Globus pallidus (tissue), 1 donor: ENCODE data around the gene ILDR2.
A peak's percentile ranks its signal among the peaks of the same experiment; 100 is the strongest.

ENCODE experiments used
- DNase-seq: peaks from one replicate; pipeline ENCODE4 v3.0.0-alpha.2; 2015; ENCODE audit warnings: low spot score

Gene ILDR2

DNA sequence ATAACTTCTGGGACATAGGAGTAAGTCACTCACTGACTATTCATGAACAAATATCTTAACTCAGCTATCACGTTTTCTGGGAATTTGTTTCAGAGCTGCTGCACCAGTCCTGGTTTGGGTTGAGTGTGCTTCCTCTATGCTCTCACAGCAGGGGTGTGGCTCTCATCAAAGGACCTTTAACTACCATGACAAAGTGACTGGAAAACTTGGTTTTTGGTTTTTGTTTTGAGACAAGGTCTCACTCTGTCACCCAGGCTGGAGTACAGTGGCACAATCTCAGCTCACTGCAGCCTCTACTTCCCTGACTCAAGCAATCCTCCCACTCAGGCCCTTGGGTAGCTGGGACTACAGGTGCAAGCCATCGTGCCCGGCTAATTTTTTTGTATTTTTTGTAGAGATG, 4.1 kb downstream of the ILDR2 start:
- DNase-seq: no peak

DNA sequence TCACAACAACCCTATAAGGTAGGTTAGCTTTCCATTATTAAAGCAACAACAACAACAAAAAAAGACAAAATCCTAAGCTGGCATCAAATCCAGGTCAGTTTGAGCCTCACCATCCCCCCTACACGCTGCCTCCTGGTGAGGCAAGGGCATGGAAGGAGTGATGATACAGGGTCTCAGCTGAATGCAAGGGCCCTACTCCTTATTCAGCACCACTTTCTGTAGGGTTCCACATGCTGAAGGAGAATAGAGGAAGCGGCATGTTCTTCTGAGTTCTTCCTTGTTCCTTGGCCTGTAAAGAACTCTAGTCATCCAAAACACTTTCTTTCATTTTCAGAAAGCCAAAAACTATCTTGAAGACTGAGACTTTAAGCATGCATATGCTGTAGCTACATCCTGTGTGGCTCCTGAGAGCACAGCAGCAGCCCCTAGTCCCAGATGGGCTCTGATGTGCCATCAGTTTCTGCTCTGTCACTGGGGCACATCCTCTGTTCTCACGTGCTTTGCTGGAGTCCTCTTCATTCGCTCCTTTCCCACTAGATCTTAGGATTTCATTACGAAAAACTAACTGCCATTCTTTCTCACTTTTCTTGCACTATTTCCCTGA, 6.2 kb downstream of the ILDR2 start:
- DNase-seq: no peak

DNA sequence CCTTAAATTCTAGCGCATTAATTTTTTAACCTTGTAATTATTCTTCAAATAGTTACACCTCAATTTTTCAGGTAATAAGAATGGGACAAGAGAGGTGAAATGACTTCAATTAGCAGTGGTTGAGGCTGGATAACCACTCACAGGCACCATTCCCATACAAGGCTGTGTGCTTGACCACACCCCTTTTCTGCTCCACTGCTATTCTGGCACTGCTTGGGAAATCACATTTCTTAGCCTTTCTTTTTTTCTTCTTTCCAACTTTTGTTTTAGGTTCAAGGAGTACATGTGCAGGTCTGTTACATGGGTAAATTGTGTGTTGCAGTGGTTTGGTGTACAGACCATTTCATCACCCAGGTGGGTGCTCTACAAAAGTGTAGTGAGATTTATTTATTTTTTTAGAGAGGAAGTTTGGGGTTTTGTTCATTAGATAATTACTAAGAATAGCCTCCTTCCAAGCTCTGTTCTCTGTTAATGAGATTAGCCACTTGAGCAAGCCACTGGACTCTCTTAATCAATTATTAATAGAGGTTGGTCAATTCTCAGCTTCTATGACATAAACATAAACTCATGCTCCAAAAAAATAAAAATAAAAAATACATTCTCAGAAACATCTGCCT, 14.4 kb downstream of the ILDR2 start:
- no peak for DNase-seq

DNA sequence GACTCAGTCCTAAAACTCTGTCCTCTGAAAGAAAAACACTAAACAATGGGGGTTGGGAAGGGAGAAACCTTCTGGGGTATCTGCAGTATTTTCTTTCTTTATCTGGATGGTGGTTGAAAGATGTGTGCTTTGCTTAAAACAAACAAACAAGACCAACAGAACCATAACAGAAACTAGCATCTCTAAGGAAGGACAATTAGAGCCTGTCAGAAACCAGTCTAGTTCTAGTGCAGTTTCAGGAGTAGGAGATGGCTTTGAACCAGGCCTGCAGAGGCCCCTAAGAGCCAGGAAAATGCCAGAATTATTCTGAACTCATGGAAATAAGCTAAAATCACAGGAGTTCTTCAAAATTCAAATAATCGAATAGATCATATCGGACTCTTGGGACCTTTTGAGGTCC, 18.5 kb downstream of the ILDR2 start:
- no peak for DNase-seq

DNA sequence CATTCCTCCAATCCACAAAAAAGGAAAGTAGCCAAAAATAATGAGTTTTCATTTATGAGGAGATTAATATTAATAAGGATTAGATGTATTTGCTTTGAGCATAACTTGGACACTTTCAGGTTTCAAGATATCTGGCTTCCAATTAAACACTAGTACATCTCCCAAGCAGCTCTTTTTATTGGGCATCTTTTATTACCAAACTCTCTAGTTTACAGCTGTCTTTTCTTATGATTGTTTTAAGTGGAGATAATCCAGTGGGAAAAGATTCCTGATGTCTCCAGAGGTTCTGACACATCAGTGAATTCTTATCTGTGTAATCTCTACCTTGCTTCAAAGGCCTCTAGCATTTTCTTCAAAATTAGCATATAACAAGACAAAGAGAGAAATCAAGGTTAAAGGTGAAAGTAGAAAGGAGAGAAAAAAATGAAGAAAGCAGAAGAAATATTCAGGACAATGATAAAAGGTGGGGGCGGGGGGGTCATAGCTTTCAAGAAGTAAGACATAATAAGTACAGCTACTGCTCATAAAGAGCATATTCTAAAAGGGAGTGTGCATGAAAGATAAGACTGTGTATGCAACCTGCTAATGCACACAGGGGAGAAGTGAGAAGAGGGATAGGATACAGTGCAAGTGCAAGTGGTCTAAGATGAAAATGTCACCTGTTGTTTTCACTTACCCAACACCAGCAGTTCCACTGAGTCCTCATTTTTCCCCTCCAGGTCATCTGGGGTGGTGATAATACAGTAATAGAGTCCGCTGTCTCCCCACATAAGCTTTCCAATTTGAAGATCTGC, 19.1 kb downstream of the ILDR2 start:
- no peak for DNase-seq

DNA sequence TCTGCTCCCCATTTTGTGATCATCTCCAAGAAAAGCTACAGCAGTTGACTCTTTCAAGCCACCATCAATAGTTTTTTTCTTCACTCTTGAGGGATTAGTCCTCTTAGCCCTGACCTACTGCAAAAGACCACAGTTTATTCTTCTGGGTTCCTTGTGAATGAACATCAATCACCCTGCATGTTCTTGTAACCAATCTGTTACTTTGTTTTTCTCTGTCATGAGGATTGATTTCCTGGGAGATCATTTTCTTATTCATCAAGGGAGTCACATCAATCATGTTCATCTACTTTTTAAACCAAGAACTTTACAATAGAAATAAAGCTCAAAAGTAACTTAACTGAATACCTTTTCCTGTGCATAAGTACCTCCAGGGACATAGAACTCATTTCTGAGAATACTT, 21.8 kb downstream of the ILDR2 start:
- no peak for DNase-seq

DNA sequence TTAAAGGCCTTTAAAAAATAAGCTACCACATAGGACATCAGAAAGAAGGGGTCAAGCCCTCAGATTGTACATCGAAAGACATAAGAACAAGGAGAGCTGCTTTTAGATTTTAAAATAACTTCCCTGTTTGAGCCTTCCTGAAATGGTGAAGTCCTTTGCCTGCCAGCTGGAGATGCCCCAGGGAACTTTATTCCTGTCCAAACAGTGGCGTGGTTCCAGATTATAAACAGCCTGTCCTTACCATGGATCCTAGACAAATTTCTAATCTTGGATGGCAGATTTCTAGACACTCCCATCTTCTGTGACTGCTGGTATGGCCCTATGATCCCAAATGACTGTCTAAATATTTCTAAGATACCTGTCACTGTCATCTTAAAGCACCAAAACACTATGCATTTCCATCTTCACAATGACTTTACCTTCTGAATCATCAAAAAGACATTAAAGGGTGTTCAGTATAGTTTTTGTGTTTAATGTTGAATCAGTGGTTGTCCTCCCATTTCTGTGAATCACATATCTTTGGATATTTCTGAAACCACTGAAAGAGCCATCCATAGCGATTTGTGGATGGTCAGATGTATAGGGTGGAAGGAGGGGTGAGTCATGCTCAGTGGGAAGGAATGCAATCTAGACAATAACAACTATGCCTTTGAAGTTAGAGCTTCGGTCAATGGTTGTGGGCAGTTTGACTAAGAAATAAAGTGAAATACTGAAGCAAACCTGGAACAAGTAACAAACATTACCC, 23.2 kb downstream of the ILDR2 start:
- DNase-seq: no peak

DNA sequence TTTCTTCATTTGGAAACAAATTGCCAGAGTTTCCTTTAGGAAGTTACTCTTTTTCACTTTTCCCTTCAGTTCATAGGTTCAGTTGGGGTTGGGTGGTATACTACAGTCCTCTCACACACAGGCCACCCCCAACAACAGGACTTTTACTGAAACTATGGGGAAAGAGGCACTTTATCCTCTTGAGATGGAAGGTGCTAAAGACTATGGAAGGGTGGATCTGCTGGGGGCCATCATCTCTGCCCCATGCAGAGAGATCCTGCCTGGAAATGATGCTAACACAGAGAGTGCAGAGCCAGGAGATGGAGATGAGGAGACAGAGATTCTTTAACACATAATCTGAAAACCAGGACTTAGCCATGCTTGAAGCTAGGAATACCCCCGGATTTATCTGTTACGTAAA, 24.3 kb downstream of the ILDR2 start:
- DNase-seq: no peak

DNA sequence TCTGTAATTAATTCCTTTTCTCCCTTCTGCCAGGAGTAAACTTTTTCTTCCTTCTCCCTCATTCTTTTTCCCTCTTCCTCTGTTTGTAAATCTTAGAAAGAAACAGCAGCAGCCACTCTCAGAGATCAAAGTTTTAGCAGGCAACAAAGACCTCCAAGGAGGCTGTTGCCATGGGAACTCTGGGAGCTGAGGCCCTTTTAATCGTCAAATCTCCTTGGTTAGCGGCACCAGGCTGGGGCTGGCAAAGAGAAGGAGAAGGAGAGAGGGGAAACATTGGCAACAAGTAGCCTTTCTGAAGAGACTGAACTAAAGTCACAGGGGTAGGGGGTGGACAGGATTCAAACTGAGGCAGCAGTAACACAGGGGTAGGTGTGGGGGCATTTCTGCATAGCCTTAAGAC, 25.2 kb downstream of the ILDR2 start:
- no peak for DNase-seq

DNA sequence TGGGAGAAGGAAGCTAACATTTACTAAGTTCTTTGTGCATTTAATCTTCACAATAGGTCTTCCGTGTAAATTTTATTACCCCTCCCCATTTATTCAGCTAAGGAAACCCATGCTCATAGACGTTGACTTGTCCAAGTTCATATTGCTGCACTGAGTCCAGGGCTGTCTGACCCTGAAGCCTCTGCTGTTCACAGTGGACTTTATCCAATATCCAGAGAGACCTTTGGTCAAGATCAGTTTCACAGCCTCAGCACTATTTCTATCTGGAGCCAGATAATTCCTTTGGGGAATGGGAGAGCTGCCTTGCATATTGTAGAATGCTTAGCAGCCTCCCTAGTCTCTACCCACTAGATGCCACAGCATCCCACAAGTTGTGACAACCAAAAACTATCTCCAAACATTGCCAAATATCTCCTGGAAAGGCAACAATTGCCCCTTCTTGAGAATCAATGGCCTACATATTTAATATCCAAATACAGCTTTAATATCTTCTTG, 26.4 kb downstream of the ILDR2 start:
- no peak for DNase-seq

DNA sequence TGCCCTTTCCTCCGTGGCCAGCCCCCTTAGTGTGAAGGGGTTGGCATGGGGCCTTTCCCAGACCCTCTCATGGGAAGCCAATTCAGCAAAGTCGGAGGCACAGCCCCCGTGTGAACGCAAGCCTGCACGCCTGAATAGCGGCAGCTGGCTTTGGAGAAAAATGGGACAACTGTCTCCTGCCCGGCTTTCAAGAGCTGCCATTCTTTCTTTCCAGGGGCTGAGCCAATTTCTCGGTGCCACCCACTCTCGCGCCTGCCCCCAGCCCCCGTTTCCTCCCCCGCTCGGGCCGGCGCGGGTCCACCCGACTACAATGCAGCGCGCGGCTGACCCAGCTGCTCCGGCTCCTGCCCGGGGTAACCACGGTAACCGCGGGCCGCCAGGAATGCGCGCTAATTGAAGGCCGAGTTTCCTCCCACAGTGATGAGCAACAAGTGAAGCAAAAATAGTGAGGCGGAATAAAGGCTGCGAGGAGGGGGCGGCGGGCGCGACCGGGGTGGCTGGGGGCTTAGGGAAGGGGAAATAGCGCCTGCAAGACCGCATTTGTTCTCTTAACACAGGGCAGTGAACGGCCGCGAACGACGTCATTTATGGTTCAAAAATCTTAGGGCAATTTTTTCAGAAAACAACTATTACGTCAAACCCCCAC, 27.8 kb downstream of the ILDR2 start:
- peak; percentile 96 for DNase-seq

DNA sequence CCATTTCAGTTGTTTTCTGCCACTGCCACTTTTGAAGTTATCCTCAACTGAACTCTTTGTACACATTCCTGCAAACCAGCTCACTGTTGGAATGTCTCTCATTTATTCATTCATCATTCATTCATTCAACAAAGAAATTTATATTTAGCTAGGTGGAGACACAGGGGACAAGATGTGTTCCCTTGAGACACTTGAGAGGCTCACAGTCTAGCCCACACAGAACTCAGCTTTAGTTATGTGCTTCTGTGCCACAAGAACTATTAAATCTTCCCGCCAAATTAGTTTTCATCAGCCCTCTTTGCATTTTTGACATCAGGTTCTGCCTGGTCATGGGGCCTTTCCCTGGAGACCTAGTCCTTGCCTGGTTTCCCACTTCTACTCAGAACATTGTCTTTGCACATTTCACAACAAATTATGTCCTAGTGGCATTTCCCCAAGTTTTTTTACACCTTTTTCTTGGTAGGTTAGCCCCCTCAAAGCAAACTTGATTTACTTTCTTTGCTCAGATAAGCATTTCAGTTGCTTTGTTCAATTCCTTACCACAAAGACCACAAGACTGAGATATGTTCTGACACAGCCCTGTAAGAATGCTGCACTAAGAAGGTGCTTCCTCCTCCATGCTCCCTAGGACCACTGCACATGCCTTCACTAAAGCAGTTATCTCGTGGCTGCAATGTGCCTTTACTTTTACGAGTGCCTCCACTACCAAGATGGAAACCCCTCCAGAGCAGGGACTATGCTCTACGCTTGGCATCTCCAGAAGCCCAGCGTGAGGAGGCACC, 31.0 kb downstream of the ILDR2 start:
- no peak for DNase-seq

DNA sequence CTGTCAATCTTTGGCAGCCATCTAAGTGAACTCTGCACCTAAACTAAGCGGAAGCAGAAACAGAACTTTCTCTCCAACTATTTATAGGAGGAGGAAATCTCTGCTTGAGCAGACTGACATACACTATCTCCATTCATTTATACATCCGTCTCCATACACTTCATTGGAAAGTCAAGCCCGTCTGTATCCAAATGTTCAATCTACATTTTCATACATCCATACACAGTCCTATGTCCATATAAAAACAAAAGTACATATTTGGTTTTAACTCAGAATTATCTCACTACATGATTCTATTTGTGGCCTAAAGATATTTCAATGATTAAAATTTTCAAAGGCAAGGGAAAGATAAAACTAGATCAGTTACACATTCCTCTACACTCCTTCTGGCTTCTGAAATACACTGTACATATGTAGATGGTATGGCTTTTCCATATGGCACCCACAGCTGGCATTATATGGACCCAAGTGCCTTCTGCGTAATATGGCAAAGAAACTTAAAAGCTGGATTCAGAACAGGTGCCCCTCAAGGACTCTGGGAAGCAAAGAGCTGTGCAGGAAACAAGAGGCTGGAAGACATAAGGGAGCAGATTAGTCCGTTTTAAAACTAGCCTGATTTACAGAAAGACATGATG, 35.5 kb downstream of the ILDR2 start:
- DNase-seq: no peak

DNA sequence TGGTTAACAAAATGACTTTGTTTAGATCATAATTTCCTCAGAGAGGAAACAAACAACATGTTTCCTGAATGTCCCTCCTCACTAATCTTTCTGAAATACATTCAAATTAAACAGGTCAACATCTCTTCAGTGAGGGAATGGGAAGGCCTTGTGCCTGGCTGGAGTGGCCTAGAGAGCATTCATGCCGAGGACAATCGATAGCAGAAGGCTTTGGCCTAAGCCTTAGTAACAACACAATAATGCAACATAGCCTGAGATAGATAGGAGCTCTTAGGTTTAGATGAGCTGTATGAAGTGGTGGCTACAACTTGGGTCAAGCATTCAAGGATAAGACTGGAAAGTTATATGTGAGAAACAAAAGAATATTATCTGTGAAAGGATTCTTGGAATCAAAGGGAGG, 37.4 kb downstream of the ILDR2 start:
- DNase-seq: no peak

DNA sequence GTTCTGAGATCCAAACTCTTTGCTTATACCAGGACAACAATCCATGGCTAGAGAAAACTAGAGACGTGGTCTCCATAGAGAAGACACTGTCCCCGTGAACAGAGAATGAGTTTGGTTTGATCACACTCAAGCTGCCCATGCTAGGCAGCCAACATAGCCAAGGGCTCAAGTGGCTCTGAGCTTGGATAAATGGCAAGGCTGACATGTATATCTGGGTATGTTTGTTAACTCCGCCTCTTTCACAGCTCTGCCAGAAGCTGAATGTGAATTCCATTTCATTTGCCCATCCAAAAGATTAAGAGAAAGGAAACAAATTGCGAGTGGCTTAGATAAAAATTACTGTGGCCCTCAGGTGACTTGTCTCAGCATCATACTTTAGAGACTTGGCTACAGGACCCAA, 38.0 kb downstream of the ILDR2 start:
- no peak for DNase-seq

DNA sequence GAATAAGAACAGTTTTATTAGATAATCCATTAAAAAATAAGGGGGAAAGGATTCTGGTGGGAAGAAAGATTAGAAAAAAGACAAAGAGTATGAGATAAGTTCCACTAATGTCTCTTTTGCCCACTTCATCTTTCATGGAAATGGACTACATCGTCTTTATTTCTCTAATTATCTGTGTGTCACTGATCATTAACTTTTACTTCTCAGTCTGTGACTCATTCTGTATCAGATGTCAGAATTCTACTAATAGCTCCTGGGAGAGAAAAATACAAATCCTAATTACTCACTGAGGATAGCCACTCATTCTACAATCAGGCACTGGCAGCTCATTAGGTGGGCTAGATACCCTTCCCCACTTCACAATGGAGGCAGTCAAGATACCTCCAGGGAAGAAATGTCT, 41.7 kb downstream of the ILDR2 start:
- no peak for DNase-seq

DNA sequence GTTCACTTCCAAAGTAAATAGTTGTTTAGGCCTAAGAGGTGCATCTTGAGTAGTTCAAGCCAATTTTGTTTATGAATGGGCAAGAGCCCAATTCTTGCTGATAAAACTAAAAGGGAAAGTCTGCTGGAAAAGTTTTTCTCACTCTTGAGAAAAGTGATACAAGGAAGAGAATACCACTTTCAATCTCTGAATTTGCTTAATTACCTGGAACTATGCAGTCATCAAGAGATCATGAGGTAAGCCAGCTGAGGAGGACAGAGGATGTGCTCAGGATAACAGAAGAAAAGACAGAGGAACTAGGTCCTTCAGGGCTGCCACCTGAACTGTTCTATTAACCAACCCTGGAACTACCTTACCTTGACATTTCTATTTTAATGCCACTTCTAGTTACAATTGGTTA, 42.2 kb downstream of the ILDR2 start:
- DNase-seq: no peak

DNA sequence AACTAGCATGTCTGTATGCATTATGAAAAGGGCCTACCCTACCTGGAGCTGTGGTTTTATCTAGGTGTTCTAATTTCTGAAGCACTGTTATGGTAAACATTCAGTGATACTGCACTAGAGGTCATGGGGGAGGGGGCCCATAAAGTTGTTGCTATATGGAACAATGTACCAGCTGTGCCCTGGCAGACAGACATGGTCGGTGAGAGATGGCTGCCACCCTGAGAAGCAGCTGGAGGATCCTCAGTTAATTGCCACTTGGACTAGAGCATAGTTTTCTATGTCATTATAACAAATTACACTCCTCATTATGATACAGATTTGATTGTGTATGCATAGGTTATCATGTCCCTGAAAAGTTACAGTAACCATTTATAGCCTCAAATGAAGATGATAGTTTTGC, 45.4 kb downstream of the ILDR2 start:
- no peak for DNase-seq

DNA sequence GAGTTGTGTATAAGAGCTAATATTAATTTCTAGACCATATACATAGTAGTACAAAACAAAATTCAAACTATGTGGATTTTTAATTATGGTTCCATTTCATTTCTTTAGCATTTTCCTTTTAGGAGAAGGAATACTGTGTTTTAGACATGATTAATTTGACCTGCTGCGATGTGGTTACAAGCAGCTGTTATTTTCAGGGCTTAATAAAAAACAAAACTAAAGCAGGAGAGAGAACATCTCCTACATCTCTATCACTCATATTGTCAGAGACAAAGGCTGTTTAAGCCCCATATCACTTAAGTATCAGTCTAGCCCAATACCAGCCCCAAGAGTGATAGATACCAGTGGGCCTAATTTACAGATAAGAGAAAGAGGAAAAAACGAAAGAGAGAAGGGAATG, 47.6 kb downstream of the ILDR2 start:
- DNase-seq: no peak

DNA sequence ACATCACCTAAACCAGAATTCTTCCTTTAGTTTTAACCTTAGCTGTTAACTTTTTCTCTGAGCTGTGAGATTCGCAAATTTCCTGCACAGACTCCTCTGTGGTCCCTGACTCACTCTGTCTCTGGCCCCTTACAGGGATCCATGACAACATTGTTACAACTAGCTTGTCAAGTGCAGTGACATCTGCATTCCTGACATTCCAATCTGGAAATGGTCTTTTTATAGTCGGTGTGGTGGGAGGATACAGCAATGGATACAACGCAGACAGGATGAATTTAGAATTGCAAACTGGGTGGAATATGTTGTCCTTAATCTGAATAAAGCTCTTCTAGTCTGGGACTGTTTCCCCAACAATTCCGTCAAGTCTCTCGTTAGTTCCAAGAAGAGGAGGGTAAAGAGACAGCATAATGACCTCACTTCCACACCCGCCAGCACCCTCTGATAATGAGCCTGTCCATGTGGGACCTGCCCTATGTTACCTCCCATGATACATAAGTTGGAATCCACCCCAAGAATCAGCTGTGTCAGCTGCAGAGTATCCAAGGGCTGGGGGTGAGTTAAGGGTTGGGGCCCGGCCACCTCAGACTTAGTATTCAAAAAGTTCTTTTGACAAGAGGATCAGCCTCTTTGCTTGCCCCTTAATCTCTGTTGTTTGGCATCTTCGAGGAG, 49.4 kb downstream of the ILDR2 start:
- DNase-seq: no peak
